Mesodermal cell (in vitro differentiated cells): ENCODE data around the gene PPP1R3G.

Experiments
- H3K27ac ChIP-seq: 2 replicates; pipeline ENCODE4 v1.7.0; 2013; ENCODE audit warnings: mild to moderate bottlenecking, low read depth, low read length, moderate library complexity; ENCODE audit not compliant: severe bottlenecking
- H3K36me3 ChIP-seq: 2 replicates; pipeline ENCODE4 v1.7.1; 2013; ENCODE audit warnings: mild to moderate bottlenecking, low read length, moderate library complexity; ENCODE audit not compliant: control insufficient read depth, insufficient read depth
- H3K4me1 ChIP-seq: one replicate; pipeline ENCODE4 v1.7.1; 2013; ENCODE audit warnings: mild to moderate bottlenecking, low read length; ENCODE audit not compliant: insufficient read depth, control insufficient read depth, poor library complexity, severe bottlenecking
- H3K4me3 ChIP-seq: 2 replicates; pipeline ENCODE4 v1.7.0; 2013; ENCODE audit warnings: low read length, control low read depth, mild to moderate bottlenecking; ENCODE audit not compliant: insufficient read depth, poor library complexity, severe bottlenecking; ENCODE audit errors: extremely low read depth
- H3K9me3 ChIP-seq: 2 replicates; pipeline ENCODE4 v1.7.1; 2013; ENCODE audit warnings: mild to moderate bottlenecking, low read length, moderate library complexity; ENCODE audit not compliant: control insufficient read depth
- WGBS, 2 experiments: methylation state at CpG; one replicate each; pipeline ENCODE4 v1.1.5; 2013; ENCODE audit warnings: missing lambda C conversion rate in 2 of 2; ENCODE audit not compliant: insufficient coverage in 2 of 2; 5-methylcytosine and 5-hydroxymethylcytosine counted together

PPP1R3G gene

GRCh38 chr6:5093231-5094015 is 8.3 kb downstream of the PPP1R3G start:
- WGBS, 2 experiments: 90 to 96% methylated on average over 6 of the region's 7 CpGs
- Histone ChIP-seq H3K36me3 (no peaks in the 10 kb centered on the region), H3K27ac (no peak overlapping the region), H3K9me3 (no peaks in the 10 kb centered on the region), H3K4me1 (peaks cover 17% of the 10 kb centered on the region), H3K4me3 (no peak overlapping the region)

GRCh38 chr6:5094327-5094726 is 9.2 kb downstream of the PPP1R3G start:
- H3K4me3 ChIP-seq: no peak overlapping the region
- 83% methylated on average over 1 of the region's 3 CpGs; no CpG with 5 or more reads in 1 of the 2 experiments for WGBS, 2 experiments
- no peaks in the 10 kb centered on the region for H3K9me3 ChIP-seq
- peaks cover 17% of the 10 kb centered on the region for H3K4me1 ChIP-seq
- H3K36me3 ChIP-seq: no peaks in the 10 kb centered on the region
- no peak overlapping the region for H3K27ac ChIP-seq

- Histone ChIP-seq H3K4me1 (peaks cover 11% of the 10 kb centered on the region), H3K27ac (no peak overlapping the region), H3K36me3 (no peaks in the 10 kb centered on the region), H3K9me3 (no peaks in the 10 kb centered on the region), H3K4me3 (no peak overlapping the region)
- WGBS, 2 experiments: 79 to 85% methylated on average over 3 of the region's 3 CpGs
These were observed 10.1 kb downstream of the PPP1R3G start for GRCh38 chr6:5095236-5095635.

- 100% methylated on average over 1 of the region's 2 CpGs; no CpG with 5 or more reads in 1 of the 2 experiments for WGBS, 2 experiments
- no peaks in the 10 kb centered on the region for H3K36me3 ChIP-seq
These were observed 11.3 kb downstream of the PPP1R3G start for GRCh38 chr6:5096482-5096881.

GRCh38 chr6:5098501-5099270 is 13.5 kb downstream of the PPP1R3G start:
- Histone ChIP-seq H3K4me3 (no peak overlapping the region), H3K9me3 (no peaks in the 10 kb centered on the region), H3K36me3 (no peaks in the 10 kb centered on the region), H3K27ac (no peak overlapping the region), H3K4me1 (peaks cover 10% of the 10 kb centered on the region)
- 93 to 96% methylated on average over 10 to 13 of the region's 14 CpGs for WGBS, 2 experiments

More at GRCh38 chr6:5096482-5096881, 11.3 kb downstream of the PPP1R3G start:
- Histone ChIP-seq H3K4me1 (peaks cover 10% of the 10 kb centered on the region), H3K9me3 (no peaks in the 10 kb centered on the region), H3K4me3 (no peak overlapping the region), H3K27ac (no peak overlapping the region)

- no peaks in the 10 kb centered on the region for H3K9me3 ChIP-seq
- WGBS, 2 experiments: 87 to 100% methylated on average over 2 of the region's 3 CpGs
- no peak overlapping the region for H3K27ac ChIP-seq
- no peaks in the 10 kb centered on the region for H3K36me3 ChIP-seq
- H3K4me1 ChIP-seq: peaks cover 10% of the 10 kb centered on the region
- no peak overlapping the region for H3K4me3 ChIP-seq
These were observed 14.4 kb downstream of the PPP1R3G start for GRCh38 chr6:5099537-5099936.

- no peaks in the 10 kb centered on the region for H3K4me1 ChIP-seq
- H3K27ac ChIP-seq: no peak overlapping the region
- 94 to 95% methylated on average over 7 of the region's 7 CpGs for WGBS, 2 experiments
- H3K9me3 ChIP-seq: no peaks in the 10 kb centered on the region
- H3K36me3 ChIP-seq: no peaks in the 10 kb centered on the region
- no peak overlapping the region for H3K4me3 ChIP-seq
These were observed 15.7 kb downstream of the PPP1R3G start for GRCh38 chr6:5100806-5101205.

- Histone ChIP-seq H3K9me3 (no peaks in the 10 kb centered on the region), H3K4me1 (no peaks in the 10 kb centered on the region), H3K36me3 (no peaks in the 10 kb centered on the region), H3K27ac (no peak overlapping the region), H3K4me3 (no peak overlapping the region)
- 97% methylated on average over 7 of the region's 8 CpGs for WGBS, 2 experiments
These were observed 17.3 kb downstream of the PPP1R3G start for GRCh38 chr6:5102267-5102970.

GRCh38 chr6:5103250-5103649 is 18.1 kb downstream of the PPP1R3G start:
- no peak overlapping the region for H3K27ac ChIP-seq
- no peaks in the 10 kb centered on the region for H3K9me3 ChIP-seq
- no peaks in the 10 kb centered on the region for H3K36me3 ChIP-seq
- no peaks in the 10 kb centered on the region for H3K4me1 ChIP-seq
- H3K4me3 ChIP-seq: no peak overlapping the region
- 84 to 91% methylated on average over 6 of the region's 8 CpGs for WGBS, 2 experiments

GRCh38 chr6:5104667-5105066 is 19.5 kb downstream of the PPP1R3G start:
- Histone ChIP-seq H3K4me3 (no peak overlapping the region), H3K27ac (no peak overlapping the region), H3K9me3 (no peaks in the 10 kb centered on the region), H3K36me3 (no peaks in the 10 kb centered on the region), H3K4me1 (no peaks in the 10 kb centered on the region)
- WGBS, 2 experiments: 87 to 100% methylated on average over 1 to 4 of the region's 6 CpGs
